B cell (primary cell): ENCODE results near the gene NBAS. TPM values are rescaled to one million over a fixed set of nuclear protein-coding genes. Genes with fewer than 3 reads are reported as not detected.

Experiments used
- ATAC-seq: fragments of 200-7000 bp; cut with Tn5 transposase; one replicate; pipeline ENCODE4 v1.10.0; 2021; ENCODE audit warnings: low read depth, mild to moderate bottlenecking, moderate number of reproducible peaks, moderate library complexity
- CTCF ChIA-PET: fragments of 350-600 bp; sonication (Branson Sonifier 250); formaldehyde crosslinking; loops from one replicate; lab custom pipeline; 2021; ENCODE audit warnings: antibody characterized with exemption, inconsistent platforms; lab: Charles Lee
- POLR2A ChIA-PET: fragments of 350-600 bp; sonication (Branson Sonifier 250); formaldehyde crosslinking; loops from one replicate; lab custom pipeline; 2021; ENCODE audit warnings: antibody characterized with exemption; lab: Charles Lee
- DNase-seq: peaks from one replicate; pipeline ENCODE4 v3.0.0; 2013
- H2AFZ ChIP-seq: 2 replicates; pipeline ENCODE4 v1.6.1; 2012; ENCODE audit warnings: mild to moderate bottlenecking, low read depth, low read length; ENCODE audit not compliant: insufficient read depth, poor library complexity, severe bottlenecking
- H3K27ac ChIP-seq, 2 donors: 1 replicate in 1 of 2; 2 replicates in 1 of 2; pipeline ENCODE4 v1.5.1; 2012 to 2013; ENCODE audit warnings: low read length in 2 of 2, mild to moderate bottlenecking in 2 of 2, moderate library complexity in 1 of 2
- H3K27me3 ChIP-seq, 4 experiments: fragments of 200-600 bp in 1 of 4; sonication (generic) in 1 of 4; replicated peaks in 1 of 4; 1 replicate in 2 of 4; 2 replicates in 2 of 4; pipeline versions ENCODE4 v1.6.1 to v1.7.0; 2013 to 2016; ENCODE audit warnings: low read length in 3 of 4, mild to moderate bottlenecking in 2 of 4, mixed read lengths in 1 of 4, moderate library complexity in 1 of 4; ENCODE audit not compliant: insufficient read depth in 4 of 4, control insufficient read depth in 3 of 4; ENCODE audit errors: control extremely low read depth in 1 of 4
- H3K36me3 ChIP-seq, 2 experiments: replicated peaks in 1 of 2; 1 replicate in 1 of 2; 2 replicates in 1 of 2; pipeline versions ENCODE4 v1.6.1 to v1.7.1; 2013; ENCODE audit warnings: low read length in 1 of 2; ENCODE audit not compliant: insufficient read depth in 2 of 2, control insufficient read depth in 1 of 2; ENCODE audit errors: control extremely low read depth in 1 of 2, extremely low read depth in 1 of 2
- H3K4me1 ChIP-seq, 2 donors: fragments of 200-600 bp in 1 of 2; sonication (generic) in 1 of 2; 1 replicate in 1 of 2; 2 replicates in 1 of 2; pipeline versions ENCODE4 v1.5.1 to v1.6.1; 2013 to 2017; ENCODE audit warnings: low read length in 2 of 2; ENCODE audit not compliant: control insufficient read depth in 2 of 2, insufficient read depth in 2 of 2
- H3K4me2 ChIP-seq: replicated peaks from 2 replicates; pipeline ENCODE3; 2012; ENCODE audit warnings: mild to moderate bottlenecking, low read depth, low read length; ENCODE audit not compliant: poor library complexity, severe bottlenecking
- H3K4me3 ChIP-seq, 5 experiments: fragments of 200-600 bp in 1 of 5; sonication (generic) in 1 of 5; 1 replicate in 3 of 5; 2 replicates in 2 of 5; pipeline versions ENCODE4 v1.5.1 to v1.7.0; 2011 to 2016; ENCODE audit warnings: low read length in 4 of 5, mild to moderate bottlenecking in 4 of 5, low read depth in 2 of 5, control low read depth in 1 of 5, moderate library complexity in 1 of 5; ENCODE audit not compliant: insufficient read depth in 1 of 5; ENCODE audit errors: control extremely low read depth in 1 of 5, extremely low read depth in 1 of 5
- H3K79me2 ChIP-seq: fragments of 200-600 bp; sonication (generic); one replicate; pipeline ENCODE4 v1.6.0; 2016; ENCODE audit warnings: low read length; ENCODE audit not compliant: control insufficient read depth, insufficient read depth
- H3K9ac ChIP-seq: fragments of 200-600 bp; sonication (generic); 2 replicates; pipeline ENCODE4 v1.6.1; 2017; ENCODE audit warnings: mild to moderate bottlenecking, low read length, moderate library complexity
- H3K9me3 ChIP-seq, 3 donors: one replicate each; pipeline versions ENCODE4 v1.6.1 to v1.7.1; 2013; ENCODE audit warnings: low read length in 2 of 3; ENCODE audit not compliant: control insufficient read depth in 2 of 3, insufficient read depth in 1 of 3; ENCODE audit errors: control extremely low read depth in 1 of 3
- H4K20me1 ChIP-seq: 2 replicates; pipeline ENCODE4 v1.6.0; 2012; ENCODE audit warnings: mild to moderate bottlenecking, low read length; ENCODE audit not compliant: insufficient read depth, control insufficient read depth, poor library complexity, severe bottlenecking
- H3K27ac Mint-ChIP-seq: one replicate; pipeline ENCODE4 v1.8.0; 2021; ENCODE audit warnings: mixed read lengths
- H3K27me3 Mint-ChIP-seq: one replicate; pipeline ENCODE4 v1.8.0; 2021; ENCODE audit warnings: mixed read lengths
- H3K4me1 Mint-ChIP-seq: one replicate; pipeline ENCODE4 v1.8.0; 2021; ENCODE audit warnings: mixed read lengths
- H3K4me3 Mint-ChIP-seq: one replicate; pipeline ENCODE4 v1.8.0; 2021; ENCODE audit warnings: mixed read lengths
- H3K9me3 Mint-ChIP-seq: one replicate; pipeline ENCODE4 v1.8.0; 2022; ENCODE audit warnings: mixed read lengths; ENCODE audit not compliant: insufficient read depth
- EZH2 ChIP-seq: IDR thresholded peaks from 2 replicates; pipeline ENCODE4 v1.6.1; 2012; ENCODE audit warnings: borderline replicate concordance, low read depth, mild to moderate bottlenecking, moderate library complexity, low read length; ENCODE audit not compliant: insufficient read depth, poor library complexity, severe bottlenecking
- WGBS: methylation state at CpG from one replicate; pipeline ENCODE4 v1.1.5; 2013; ENCODE audit warnings: missing lambda C conversion rate; ENCODE audit not compliant: insufficient coverage; 5-methylcytosine and 5-hydroxymethylcytosine counted together
- intact Hi-C: fragments of 100-400 bp; cut with micrococcal nuclease; formaldehyde crosslinking; loops from one replicate; pipeline ENCODE4 v1.10.0; 2022
- polyA plus RNA-seq: library from polyadenylated mRNA; depleted of rRNA; stranded (reverse); fragments of >200 nt; gene quantifications from 2 replicates; pipeline ENCODE4 v1.2.3, GENCODE V29; 2012
- total RNA-seq, 2 donors: library from RNA; stranded (reverse); fragments of 120-200 nt in 1 of 2; gene quantifications; 1 replicate in 1 of 2; 2 replicates in 1 of 2; pipeline versions ENCODE4 v1.2.3 to v1.2.4, GENCODE V29; 2013 to 2022
- TF ChIP-seq, protein P1 (sequence below): fragments of 200-600 bp; IDR thresholded peaks from one replicate; pipeline ENCODE4 v1.8.0; 2022; ENCODE audit warnings: antibody characterized with exemption, mild to moderate bottlenecking

The NBAS gene
- total and polyA plus RNA-seq, 2 donors (not counting 1 experiment from before 2014, with no cell fraction given) = 10.6 to 37.3 TPM

- H3K27ac Mint-ChIP-seq = no peak overlapping the region
- peaks cover 13% of the 10 kb centered on the region for H3K4me1 Mint-ChIP-seq
- no peak overlapping the region for H3K4me2 ChIP-seq
- H3K27ac ChIP-seq = no peak overlapping the region
- no peak overlapping the region for H3K9ac ChIP-seq
- ChIA-PET POLR2A (no interaction called here), CTCF (no interaction called here)
- H3K4me1 ChIP-seq = peaks cover 4 to 5% of the 10 kb centered on the region in 2 donors
- H3K4me3 ChIP-seq = no peak overlapping the region
- intact Hi-C loops = no loop called here
- WGBS = 79% methylated on average over 3 of the region's 3 CpGs
- no peaks in the 10 kb centered on the region for H3K27me3 Mint-ChIP-seq
- no peaks in the 10 kb centered on the region for H3K9me3 Mint-ChIP-seq
- DNase-seq (no peak), ATAC-seq (no peak)
- H3K9me3 ChIP-seq = no peaks in the 10 kb centered on the region
- H2AFZ ChIP-seq = no peak overlapping the region
- peaks cover 1 to 11% of the 10 kb centered on the region in 2 experiments for H3K36me3 ChIP-seq
- no peak overlapping the region for H3K4me3 Mint-ChIP-seq
- no peak for TF ChIP-seq EZH2
- TF ChIP-seq, protein P1, sequence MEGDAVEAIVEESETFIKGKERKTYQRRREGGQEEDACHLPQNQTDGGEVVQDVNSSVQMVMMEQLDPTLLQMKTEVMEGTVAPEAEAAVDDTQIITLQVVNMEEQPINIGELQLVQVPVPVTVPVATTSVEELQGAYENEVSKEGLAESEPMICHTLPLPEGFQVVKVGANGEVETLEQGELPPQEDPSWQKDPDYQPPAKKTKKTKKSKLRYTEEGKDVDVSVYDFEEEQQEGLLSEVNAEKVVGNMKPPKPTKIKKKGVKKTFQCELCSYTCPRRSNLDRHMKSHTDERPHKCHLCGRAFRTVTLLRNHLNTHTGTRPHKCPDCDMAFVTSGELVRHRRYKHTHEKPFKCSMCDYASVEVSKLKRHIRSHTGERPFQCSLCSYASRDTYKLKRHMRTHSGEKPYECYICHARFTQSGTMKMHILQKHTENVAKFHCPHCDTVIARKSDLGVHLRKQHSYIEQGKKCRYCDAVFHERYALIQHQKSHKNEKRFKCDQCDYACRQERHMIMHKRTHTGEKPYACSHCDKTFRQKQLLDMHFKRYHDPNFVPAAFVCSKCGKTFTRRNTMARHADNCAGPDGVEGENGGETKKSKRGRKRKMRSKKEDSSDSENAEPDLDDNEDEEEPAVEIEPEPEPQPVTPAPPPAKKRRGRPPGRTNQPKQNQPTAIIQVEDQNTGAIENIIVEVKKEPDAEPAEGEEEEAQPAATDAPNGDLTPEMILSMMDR = no peak
- no peaks in the 10 kb centered on the region for H4K20me1 ChIP-seq
- H3K79me2 ChIP-seq = no peaks in the 10 kb centered on the region
- H3K27me3 ChIP-seq = no peaks in the 10 kb centered on the region
These were observed 197.4 kb downstream of the NBAS start for GRCh38 chr2:15363734-15364133.

- Mint-ChIP-seq H3K27me3 (no peaks in the 10 kb centered on the region), H3K9me3 (no peaks in the 10 kb centered on the region), H3K4me3 (no peak overlapping the region), H3K27ac (no peak overlapping the region), H3K4me1 (peaks cover 8% of the 10 kb centered on the region)
- Histone ChIP-seq H3K4me1 (no peaks in the 10 kb centered on the region), H3K27ac (no peak overlapping the region), H3K79me2 (no peaks in the 10 kb centered on the region), H3K9ac (no peak overlapping the region), H3K9me3 (no peaks in the 10 kb centered on the region), H3K4me2 (no peak overlapping the region), H3K4me3 (no peak overlapping the region), H4K20me1 (no peaks in the 10 kb centered on the region), H2AFZ (no peak overlapping the region), H3K36me3 (peaks cover 1 to 11% of the 10 kb centered on the region in 2 experiments), H3K27me3 (no peaks in the 10 kb centered on the region)
- DNase-seq (no peak), ATAC-seq (no peak)
- ChIA-PET CTCF (no interaction called here), POLR2A (no interaction called here)
- TF ChIP-seq EZH2 = no peak
- TF ChIP-seq, protein P1 = no peak
- intact Hi-C loops = no loop called here
These were observed 198.0 kb downstream of the NBAS start for GRCh38 chr2:15363142-15363541.
